Measurements from ENCODE around the gene CNBP.
A peak's percentile ranks its signal among the peaks of the same experiment; 100 is the strongest.
"Not testable (repeated sequence)": the region's sequence is repeated elsewhere in the genome, so short reads cannot be mapped to it uniquely, and the experiment has no call there.

The CNBP gene

GRCh38 chr3:129183569-129184395, at the start of gene CNBP:
Gene CNBP (minus strand): TSS chr3:129183896. CDS start chr3:129171757, 12,139 bp downstream.
- no peak for TF ChIP-seq CTCF (IDR thresholded peaks at IDR 0.05; ENCODE audit: insufficient read depth, low read depth, low read length, missing control alignments)
- H3K4me3 ChIP-seq (ENCODE audit: low read length) = peak within 1 kb of the TSS; percentile 85
- peak; percentile 96 for DNase-seq (ENCODE audit: low read depth)

- H3K4me3 ChIP-seq (ENCODE audit: low read length) = no peak overlapping the region
- no peak for TF ChIP-seq CTCF (IDR thresholded peaks at IDR 0.05; ENCODE audit: insufficient read depth, low read depth, low read length, missing control alignments)
- DNase-seq (ENCODE audit: low read depth) = peak; percentile 62
Observed at GRCh38 chr3:129231331-129232119, 47.8 kb upstream of the CNBP start.

GRCh38 chr3:129230311-129231019, 46.8 kb upstream of the CNBP start:
- DNase-seq (ENCODE audit: low read depth) = peak; percentile 96
- no peak overlapping the region for H3K4me3 ChIP-seq (ENCODE audit: low read length)
- no peak for TF ChIP-seq CTCF (IDR thresholded peaks at IDR 0.05; ENCODE audit: insufficient read depth, low read depth, low read length, missing control alignments)

- H3K4me3 ChIP-seq (ENCODE audit: low read length) = no peak overlapping the region
- peak; percentile 16 for TF ChIP-seq CTCF (IDR thresholded peaks at IDR 0.05; ENCODE audit: insufficient read depth, low read depth, low read length, missing control alignments)
- peak; percentile 86 for DNase-seq (ENCODE audit: low read depth)
Observed at GRCh38 chr3:129228891-129229585, 45.3 kb upstream of the CNBP start.

GRCh38 chr3:129226374-129226773, 42.7 kb upstream of the CNBP start:
- H3K4me3 ChIP-seq (ENCODE audit: low read length) = no peak overlapping the region
- DNase-seq (ENCODE audit: low read depth) = peak; percentile 93
- TF ChIP-seq CTCF (IDR thresholded peaks at IDR 0.05; ENCODE audit: insufficient read depth, low read depth, low read length, missing control alignments) = no peak

- peak; percentile 63 for DNase-seq (ENCODE audit: low read depth)
- no peak for TF ChIP-seq CTCF (IDR thresholded peaks at IDR 0.05; ENCODE audit: insufficient read depth, low read depth, low read length, missing control alignments)
- H3K4me3 ChIP-seq (ENCODE audit: low read length) = no peak overlapping the region
Observed at GRCh38 chr3:129224984-129225393, 41.3 kb upstream of the CNBP start.

- not testable (repeated sequence) for H3K4me3 ChIP-seq (ENCODE audit: low read length); DNase-seq (ENCODE audit: low read depth)
Observed at GRCh38 chr3:129224387-129224786, 40.7 kb upstream of the CNBP start.

Data from epithelial cell of esophagus (primary cell).